Panc1 (cell line): Measurements from ENCODE around the gene PIK3R5.

Source experiments
- CTCF ChIP-seq: fragments of 450-650 bp; IDR thresholded peaks from 2 replicates; pipeline ENCODE4 v1.5.1; 2017; ENCODE audit warnings: mild to moderate bottlenecking
- POLR2AphosphoS5 ChIP-seq: IDR thresholded peaks from 2 replicates; pipeline ENCODE4 v1.6.1; 2012; ENCODE audit warnings: mild to moderate bottlenecking, low read depth, low read length, moderate library complexity
- REST ChIP-seq, 2 experiments: IDR thresholded peaks; 2 replicates each; pipeline ENCODE4 v1.6.1; 2011 to 2012; ENCODE audit warnings: low read depth in 2 of 2, control low read depth in 1 of 2, low read length in 1 of 2, mild to moderate bottlenecking in 1 of 2, moderate library complexity in 1 of 2; ENCODE audit not compliant: insufficient read depth in 1 of 2

GRCh38 chr17:8856869-8857575, 108.5 kb downstream of the PIK3R5 start:
- TF ChIP-seq CTCF, result no peak
- no peak for TF ChIP-seq REST (IDR thresholded peaks at IDR 0.05; ENCODE audit: insufficient read depth in 1 of 2, low read depth in 2 of 2, low read length in 1 of 2)
- no peak for TF ChIP-seq POLR2AphosphoS5
